Osteocyte (in vitro differentiated cells): ENCODE results near the gene BCAT1. TPM values are rescaled to one million over a fixed set of nuclear protein-coding genes. Genes with fewer than 3 reads are reported as not detected.

ENCODE experiments used
- DNase-seq: peaks from one replicate; pipeline ENCODE4 v3.0.0; 2021; ENCODE audit warnings: mixed read lengths; ENCODE audit not compliant: unreplicated experiment; ENCODE audit errors: extremely low spot score
- H3K27ac Mint-ChIP-seq: one replicate; pipeline ENCODE4 v1.8.0; 2021; ENCODE audit warnings: mild to moderate bottlenecking, mixed read lengths; ENCODE audit not compliant: unreplicated experiment
- H3K27me3 Mint-ChIP-seq: one replicate; pipeline ENCODE4 v1.8.0; 2021; ENCODE audit warnings: mixed read lengths; ENCODE audit not compliant: unreplicated experiment
- H3K36me3 Mint-ChIP-seq: one replicate; pipeline ENCODE4 v1.8.0; 2021; ENCODE audit warnings: mixed read lengths; ENCODE audit not compliant: unreplicated experiment
- H3K4me1 Mint-ChIP-seq: one replicate; pipeline ENCODE4 v1.8.0; 2021; ENCODE audit warnings: mixed read lengths; ENCODE audit not compliant: unreplicated experiment
- H3K4me3 Mint-ChIP-seq: one replicate; pipeline ENCODE4 v1.8.0; 2021; ENCODE audit warnings: mild to moderate bottlenecking, moderate library complexity, mixed read lengths; ENCODE audit not compliant: unreplicated experiment
- H3K9me3 Mint-ChIP-seq: one replicate; pipeline ENCODE4 v1.8.0; 2021; ENCODE audit warnings: mixed read lengths; ENCODE audit not compliant: unreplicated experiment
- total RNA-seq: library from RNA; stranded (reverse); gene quantifications from 2 replicates; pipeline ENCODE4 v1.2.1, GENCODE V29; 2021
- TF ChIP-seq, protein P1 (sequence below): fragments of 200-600 bp; sonication (generic); IDR thresholded peaks from 2 replicates; pipeline ENCODE4 v1.5.0; 2021; ENCODE audit warnings: antibody characterized with exemption, mild to moderate bottlenecking, moderate library complexity

Gene BCAT1
- total RNA-seq, 1 donor from 2014 or later = 155 TPM

DNA sequence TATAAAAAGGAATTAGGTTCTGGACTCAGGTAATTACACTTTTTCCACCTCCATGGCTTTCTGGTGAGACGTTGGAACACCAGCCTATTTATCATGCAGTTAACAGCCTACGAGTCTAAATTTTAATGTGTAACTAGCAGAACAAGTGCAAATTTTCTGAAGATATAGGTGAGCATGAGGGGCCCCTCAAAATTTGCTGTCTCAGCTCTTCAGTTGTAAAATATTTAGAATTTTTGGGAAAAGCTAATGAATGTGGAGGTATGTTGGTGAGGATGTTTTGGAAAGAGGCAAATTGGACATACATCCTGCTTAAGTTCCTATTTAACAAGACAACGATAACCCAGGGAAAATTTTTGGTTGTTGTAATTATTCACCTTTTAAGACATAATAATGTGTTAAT, 25.3 kb upstream of the BCAT1 start:
- no peak for DNase-seq
- Mint-ChIP-seq H3K36me3 (no peaks in the 10 kb centered on the region), H3K4me3 (no peak overlapping the region), H3K27me3 (no peaks in the 10 kb centered on the region), H3K27ac (no peak overlapping the region), H3K4me1 (no peaks in the 10 kb centered on the region), H3K9me3 (no peaks in the 10 kb centered on the region)
- TF ChIP-seq, protein P1, sequence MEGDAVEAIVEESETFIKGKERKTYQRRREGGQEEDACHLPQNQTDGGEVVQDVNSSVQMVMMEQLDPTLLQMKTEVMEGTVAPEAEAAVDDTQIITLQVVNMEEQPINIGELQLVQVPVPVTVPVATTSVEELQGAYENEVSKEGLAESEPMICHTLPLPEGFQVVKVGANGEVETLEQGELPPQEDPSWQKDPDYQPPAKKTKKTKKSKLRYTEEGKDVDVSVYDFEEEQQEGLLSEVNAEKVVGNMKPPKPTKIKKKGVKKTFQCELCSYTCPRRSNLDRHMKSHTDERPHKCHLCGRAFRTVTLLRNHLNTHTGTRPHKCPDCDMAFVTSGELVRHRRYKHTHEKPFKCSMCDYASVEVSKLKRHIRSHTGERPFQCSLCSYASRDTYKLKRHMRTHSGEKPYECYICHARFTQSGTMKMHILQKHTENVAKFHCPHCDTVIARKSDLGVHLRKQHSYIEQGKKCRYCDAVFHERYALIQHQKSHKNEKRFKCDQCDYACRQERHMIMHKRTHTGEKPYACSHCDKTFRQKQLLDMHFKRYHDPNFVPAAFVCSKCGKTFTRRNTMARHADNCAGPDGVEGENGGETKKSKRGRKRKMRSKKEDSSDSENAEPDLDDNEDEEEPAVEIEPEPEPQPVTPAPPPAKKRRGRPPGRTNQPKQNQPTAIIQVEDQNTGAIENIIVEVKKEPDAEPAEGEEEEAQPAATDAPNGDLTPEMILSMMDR = no peak

DNA sequence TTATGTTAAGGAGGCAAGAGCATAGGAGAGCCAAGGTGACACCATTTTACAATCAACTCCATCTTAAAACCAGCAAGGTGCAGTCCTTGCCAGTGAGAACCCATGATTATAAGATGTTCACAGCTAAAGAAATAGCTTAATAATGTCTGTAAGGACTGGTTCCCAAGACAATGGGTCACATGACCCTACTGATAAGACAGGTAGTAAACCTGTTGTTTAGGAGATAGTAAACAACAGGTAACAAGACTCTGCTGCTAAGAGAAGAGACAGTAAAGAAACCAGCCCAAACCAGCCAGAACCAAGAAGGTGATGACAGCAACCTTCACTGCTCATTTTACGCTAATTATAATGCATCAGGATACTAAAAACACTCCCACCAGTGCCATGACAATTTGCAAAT, 23.2 kb upstream of the BCAT1 start:
- TF ChIP-seq, protein P1 = no peak
- no peak overlapping the region for H3K27ac Mint-ChIP-seq
- DNase-seq = no peak
- no peaks in the 10 kb centered on the region for H3K4me1 Mint-ChIP-seq
- H3K4me3 Mint-ChIP-seq = no peak overlapping the region
- H3K36me3 Mint-ChIP-seq = no peaks in the 10 kb centered on the region
- H3K9me3 Mint-ChIP-seq = no peaks in the 10 kb centered on the region
- H3K27me3 Mint-ChIP-seq = no peaks in the 10 kb centered on the region

DNA sequence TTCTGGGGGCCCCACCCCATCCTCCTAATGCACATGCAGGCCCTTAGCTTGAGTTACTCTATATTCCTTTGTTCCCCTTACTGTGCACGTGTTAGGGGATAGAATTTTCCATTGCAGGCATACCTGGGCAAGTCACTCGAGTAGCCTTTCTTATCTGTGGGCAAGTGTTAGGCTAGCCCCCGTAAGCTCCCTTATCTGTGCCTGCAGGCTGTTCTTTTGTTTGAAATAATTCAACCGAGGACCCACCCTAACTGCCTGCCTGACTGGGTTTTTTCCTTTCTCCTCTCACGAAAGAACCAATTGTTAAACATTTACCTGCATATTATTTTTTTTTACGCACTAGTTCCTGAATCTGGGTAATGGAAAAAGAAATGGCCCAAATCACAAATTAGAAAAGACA, 21.3 kb upstream of the BCAT1 start:
- no peaks in the 10 kb centered on the region for H3K4me1 Mint-ChIP-seq
- no peaks in the 10 kb centered on the region for H3K36me3 Mint-ChIP-seq
- no peak overlapping the region for H3K4me3 Mint-ChIP-seq
- no peak overlapping the region for H3K27ac Mint-ChIP-seq
- no peaks in the 10 kb centered on the region for H3K9me3 Mint-ChIP-seq
- H3K27me3 Mint-ChIP-seq = no peaks in the 10 kb centered on the region
- TF ChIP-seq, protein P1 = no peak
- no peak for DNase-seq

DNA sequence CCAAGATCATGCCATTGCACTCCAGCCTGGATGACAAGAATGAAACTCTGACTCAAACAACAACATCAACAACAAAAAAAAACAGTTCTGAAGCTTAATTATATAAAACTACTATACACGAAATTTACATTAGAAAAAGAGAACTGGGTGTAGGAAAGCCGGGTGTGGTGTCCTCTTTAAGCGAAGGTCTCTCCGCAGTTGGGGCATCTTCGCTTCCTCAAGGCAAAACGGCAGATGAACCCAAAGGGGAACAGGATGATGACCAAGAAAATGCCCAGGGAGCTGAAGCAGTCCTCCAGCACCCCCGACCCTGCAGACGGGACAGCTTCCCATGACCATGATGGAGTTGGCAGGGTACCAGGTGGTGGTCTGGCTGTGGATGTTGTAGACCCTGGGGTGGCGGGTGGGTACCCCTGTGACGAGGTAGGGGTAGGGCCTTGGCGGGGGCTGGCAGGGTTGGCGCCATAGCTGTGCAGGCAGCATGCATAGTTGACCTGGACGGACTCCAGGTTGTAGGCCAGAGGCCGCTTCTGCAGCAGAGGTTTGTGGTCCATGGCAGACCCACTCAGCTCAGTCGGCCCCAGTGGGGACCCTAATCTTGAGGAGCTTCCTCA, 18.2 kb upstream of the BCAT1 start:
- Mint-ChIP-seq H3K36me3 (no peaks in the 10 kb centered on the region), H3K27ac (no peak overlapping the region), H3K4me3 (no peak overlapping the region), H3K27me3 (no peaks in the 10 kb centered on the region), H3K4me1 (no peaks in the 10 kb centered on the region), H3K9me3 (peaks cover 13% of the 10 kb centered on the region)
- TF ChIP-seq, protein P1 = no peak
- no peak for DNase-seq

DNA sequence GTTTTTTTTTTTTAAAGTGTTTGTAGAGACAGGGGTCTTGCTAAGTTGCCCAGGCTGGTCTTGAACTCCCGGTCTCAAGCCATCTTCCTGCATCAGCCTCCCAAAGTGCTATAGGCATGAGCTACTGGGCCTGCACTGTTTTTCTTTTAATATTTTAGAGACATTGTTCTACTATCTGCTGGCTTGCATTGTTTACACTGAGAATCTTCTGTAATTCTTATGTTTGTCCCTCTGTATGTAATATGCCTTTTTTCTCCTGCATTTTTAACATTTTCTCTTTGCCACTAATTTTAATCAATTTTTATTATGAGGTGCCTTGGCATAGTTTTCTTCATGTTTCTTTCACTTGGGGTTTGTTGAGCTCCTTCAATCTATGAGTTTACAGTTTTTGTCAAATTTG, 15.4 kb upstream of the BCAT1 start:
- no peak for DNase-seq
- Mint-ChIP-seq H3K36me3 (no peaks in the 10 kb centered on the region), H3K27ac (no peak overlapping the region), H3K4me1 (no peaks in the 10 kb centered on the region), H3K27me3 (no peaks in the 10 kb centered on the region), H3K4me3 (no peak overlapping the region), H3K9me3 (peaks cover 13% of the 10 kb centered on the region)
- TF ChIP-seq, protein P1 = no peak
